Neural crest cell (in vitro differentiated cells): ENCODE data around the gene FDX2. TPM values are rescaled to one million over a fixed set of nuclear protein-coding genes. Genes with fewer than 3 reads are reported as not detected.

Source experiments
- DNase-seq: peaks from one replicate; pipeline ENCODE4 v3.0.0; 2021; ENCODE audit warnings: low read depth, mixed read lengths, low spot score
- H3K27ac Mint-ChIP-seq: one replicate; pipeline ENCODE4 v1.8.0; 2021; ENCODE audit warnings: mild to moderate bottlenecking, mixed read lengths; ENCODE audit not compliant: unreplicated experiment
- H3K27me3 Mint-ChIP-seq: 2 replicates; pipeline ENCODE4 v1.8.0; 2021; ENCODE audit warnings: low read depth, mild to moderate bottlenecking, mixed read lengths
- H3K36me3 Mint-ChIP-seq: 2 replicates; pipeline ENCODE4 v1.8.0; 2021; ENCODE audit warnings: low read depth, mild to moderate bottlenecking, mixed read lengths
- H3K4me1 Mint-ChIP-seq: 2 replicates; pipeline ENCODE4 v1.8.0; 2021; ENCODE audit warnings: mixed read lengths
- H3K4me3 Mint-ChIP-seq: one replicate; pipeline ENCODE4 v1.8.0; 2021; ENCODE audit warnings: mild to moderate bottlenecking, mixed read lengths
- H3K9me3 Mint-ChIP-seq: 2 replicates; pipeline ENCODE4 v1.8.0; 2021; ENCODE audit warnings: mixed read lengths
- CTCF ChIP-seq: fragments of 200-600 bp; sonication (generic); conservative IDR thresholded peaks from 2 replicates; pipeline ENCODE4 v1.5.0; 2021; ENCODE audit warnings: antibody characterized with exemption, mild to moderate bottlenecking
- total RNA-seq: library from RNA; stranded (reverse); gene quantifications from 2 replicates; pipeline ENCODE4 v1.2.1, GENCODE V29; 2021

Gene FDX2
- total RNA-seq, 1 donor from 2014 or later = 22.5 TPM

DNA sequence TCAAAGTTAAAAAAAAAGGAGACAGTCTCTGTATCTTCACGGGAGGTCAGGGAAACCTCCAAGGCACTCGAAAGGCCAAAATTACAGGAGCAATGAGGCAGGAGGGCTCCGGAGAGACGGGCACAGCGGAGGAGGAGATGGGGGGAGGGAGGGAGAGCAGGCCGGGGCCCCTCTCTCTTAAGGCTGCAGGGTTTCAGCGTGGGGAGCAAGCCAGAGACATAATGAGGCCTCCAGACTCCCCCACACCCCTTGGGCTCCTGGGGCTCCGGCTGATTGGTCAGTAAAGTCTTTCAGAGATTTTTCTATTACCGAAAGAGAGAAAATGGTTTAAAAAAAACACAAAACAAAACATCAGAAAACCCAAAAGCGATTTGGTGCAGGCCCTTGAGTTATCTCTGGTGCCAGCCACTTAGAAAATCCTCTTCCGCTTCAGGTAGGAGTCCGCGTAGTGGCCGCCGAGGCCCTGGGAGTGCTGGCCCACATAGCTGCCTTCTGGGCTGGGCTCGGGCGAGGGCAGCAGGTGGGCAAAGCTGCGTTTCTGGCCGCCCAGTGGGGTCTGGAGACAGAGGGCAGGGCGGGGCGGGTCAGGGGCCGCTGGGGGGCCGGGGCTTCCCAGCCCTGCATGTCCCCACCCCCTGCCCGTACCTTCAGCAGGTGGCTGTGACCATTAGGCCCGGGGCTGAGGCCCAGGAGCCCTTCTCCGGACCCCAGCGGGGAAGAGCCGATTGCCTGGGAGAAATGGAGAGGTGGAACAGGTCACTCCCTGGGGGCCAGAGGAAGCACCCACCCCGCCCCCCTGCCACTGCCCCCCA is 1.4 kb upstream of the FDX2 start:
- Mint-ChIP-seq H3K36me3 (peaks cover 5% of the 10 kb centered on the region), H3K4me1 (peaks cover 19% of the 10 kb centered on the region), H3K27me3 (no peaks in the 10 kb centered on the region), H3K9me3 (no peaks in the 10 kb centered on the region), H3K27ac (no peak overlapping the region), H3K4me3 (peak overlapping the region; percentile 65)
- no peak for DNase-seq
- no peak for TF ChIP-seq CTCF

DNA sequence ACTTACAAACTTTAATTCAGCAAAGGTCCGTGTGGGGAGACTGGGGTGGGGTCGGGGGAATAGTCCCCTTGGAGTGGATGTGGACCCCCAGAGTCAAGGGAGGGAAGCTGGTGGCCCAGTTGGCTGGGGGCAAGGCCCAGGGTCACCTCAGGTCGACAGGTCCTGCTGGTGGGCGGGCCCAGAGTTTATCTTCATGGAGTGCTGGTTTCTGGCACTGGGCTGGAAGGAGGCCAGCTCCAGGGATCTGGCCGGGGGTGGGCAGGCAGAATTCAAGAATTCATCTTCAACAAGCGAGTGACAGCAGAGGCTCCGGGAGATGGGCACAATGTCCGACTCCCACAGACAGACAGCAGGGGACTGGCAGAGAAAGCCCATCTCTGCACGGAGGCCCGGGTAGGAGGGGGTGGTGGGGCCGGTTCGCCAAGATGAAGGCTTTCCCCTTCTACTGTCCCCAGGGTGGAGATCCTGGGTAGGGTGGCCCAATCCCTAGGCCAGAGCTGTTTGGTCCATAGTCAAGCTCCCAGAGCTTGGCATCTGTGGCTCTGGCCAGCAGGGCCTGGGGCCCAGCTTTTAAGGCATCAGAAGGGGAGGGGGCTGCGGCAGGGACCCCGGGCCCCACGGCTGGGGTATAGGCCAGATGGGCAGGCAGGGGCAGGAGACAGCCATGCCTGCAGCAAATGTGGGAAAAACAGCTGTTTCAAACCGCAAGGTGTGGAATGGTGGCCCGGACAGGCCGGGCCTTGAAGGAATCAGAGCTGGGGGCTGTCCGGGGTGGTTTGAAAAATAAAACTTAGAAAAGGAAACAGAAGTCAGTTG is 622 bp upstream of the FDX2 start:
- Mint-ChIP-seq H3K27me3 (no peaks in the 10 kb centered on the region), H3K27ac (peak overlapping the region; percentile 45), H3K9me3 (no peaks in the 10 kb centered on the region)

DNA sequence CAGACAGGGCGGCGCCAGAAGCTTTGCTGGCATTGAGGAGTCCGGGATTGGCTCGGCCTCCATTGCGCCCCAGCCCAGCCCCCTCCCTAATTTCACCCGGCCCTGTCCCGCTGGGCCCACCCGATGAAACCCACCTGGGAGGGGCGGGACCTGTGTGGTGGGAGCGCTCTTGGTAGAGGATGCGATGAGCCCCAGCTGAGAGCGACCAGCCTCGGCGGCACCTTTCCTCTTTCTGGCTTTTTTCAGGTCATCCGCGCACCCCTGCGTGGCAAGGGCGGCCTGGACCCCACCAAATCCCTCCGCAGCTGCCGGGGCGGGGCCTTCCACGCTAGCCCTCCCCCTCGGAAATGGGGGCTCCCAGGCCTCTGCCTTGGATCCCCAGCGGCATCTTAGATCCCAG is 6.4 kb downstream of the FDX2 start, which contains the start of gene ZGLP1:
TSS of gene ZGLP1 (minus strand) at position 393 of the 400 bp plus-strand sequence.
- no peak for TF ChIP-seq CTCF
- no peaks in the 10 kb centered on the region for H3K9me3 Mint-ChIP-seq
- no peak within 1 kb of the TSS for H3K4me3 Mint-ChIP-seq
- H3K27me3 Mint-ChIP-seq = no peaks in the 10 kb centered on the region
- peaks cover 3% of the 10 kb centered on the region for H3K4me1 Mint-ChIP-seq
- no peak within 1 kb of the TSS for H3K27ac Mint-ChIP-seq
- no peak for DNase-seq
- H3K36me3 Mint-ChIP-seq = no peaks in the 10 kb centered on the region

More for the DNA sequence above, 622 bp upstream of the FDX2 start:
- H3K36me3 Mint-ChIP-seq = peaks cover 5% of the 10 kb centered on the region
- no peak for TF ChIP-seq CTCF
- DNase-seq = no peak
- peak overlapping the region; percentile 91 for H3K4me3 Mint-ChIP-seq
- H3K4me1 Mint-ChIP-seq = peaks cover 19% of the 10 kb centered on the region

DNA sequence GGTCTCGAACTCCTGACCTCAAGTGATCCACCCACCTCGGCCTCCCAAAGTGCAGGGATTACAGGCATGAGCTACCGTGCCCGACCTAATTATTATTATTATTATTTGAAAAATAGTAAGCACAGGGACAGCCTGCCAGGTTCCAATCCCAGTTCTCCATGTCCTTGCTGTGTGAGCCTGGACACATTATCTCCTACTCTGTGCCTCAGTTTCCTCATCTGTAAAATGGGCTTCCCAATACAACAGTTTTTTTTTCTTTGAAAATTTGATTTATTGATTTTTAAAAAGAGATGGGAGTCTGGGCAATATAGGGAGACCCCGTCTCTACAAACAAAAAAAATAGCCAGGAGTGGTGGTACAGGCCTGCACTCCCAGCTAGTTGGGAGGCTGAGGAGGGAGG is 9.5 kb downstream of the FDX2 start:
- Mint-ChIP-seq H3K36me3 (no peaks in the 10 kb centered on the region), H3K27me3 (peaks cover 12% of the 10 kb centered on the region), H3K4me3 (no peak overlapping the region), H3K27ac (no peak overlapping the region), H3K4me1 (no peaks in the 10 kb centered on the region), H3K9me3 (no peaks in the 10 kb centered on the region)
- no peak for DNase-seq
- TF ChIP-seq CTCF = no peak

GRCh38 chr19:10305139-10305806 is 10.5 kb downstream of the FDX2 start:
- H3K4me1 Mint-ChIP-seq = no peaks in the 10 kb centered on the region
- H3K36me3 Mint-ChIP-seq = no peaks in the 10 kb centered on the region
- peaks cover 15% of the 10 kb centered on the region for H3K27me3 Mint-ChIP-seq
- no peak for DNase-seq
- no peak for TF ChIP-seq CTCF
- no peak overlapping the region for H3K27ac Mint-ChIP-seq
- H3K9me3 Mint-ChIP-seq = no peaks in the 10 kb centered on the region
- H3K4me3 Mint-ChIP-seq = no peak overlapping the region
